ENCODE results near the gene SLC12A7.

SLC12A7 gene

DNA sequence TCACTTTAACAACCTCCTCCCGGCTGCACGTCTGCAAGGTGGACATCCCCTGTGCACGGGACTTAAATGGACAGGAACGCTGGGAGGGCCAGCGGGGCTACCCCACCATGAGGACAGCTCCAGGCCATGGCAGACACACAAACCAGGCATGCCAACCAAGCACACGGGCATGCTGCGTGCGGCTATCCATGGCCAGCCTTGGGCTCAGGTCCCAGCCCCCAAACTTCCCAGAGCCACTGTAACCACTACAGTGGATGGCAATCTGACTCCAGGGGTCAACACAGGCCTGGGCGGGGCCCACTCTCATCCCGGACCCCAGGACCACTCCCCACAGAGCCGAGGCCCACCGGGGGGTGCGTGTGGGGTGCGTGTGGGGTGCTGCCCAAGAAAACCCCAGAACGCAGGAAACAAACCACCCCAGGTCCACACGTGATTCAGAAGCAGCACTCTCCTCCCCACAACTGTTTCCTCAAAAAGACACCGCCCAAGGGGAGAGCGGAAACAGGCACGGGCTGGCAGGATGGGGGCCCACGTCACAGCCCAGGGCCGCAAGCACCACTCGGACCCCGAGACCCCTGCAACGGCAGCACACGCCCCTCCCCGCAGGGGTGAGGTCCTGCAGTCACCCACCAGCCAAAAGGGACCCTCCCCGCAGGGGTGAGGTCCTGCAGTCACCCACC, 7.4 kb downstream of the SLC12A7 start:
- H3K9me3 ChIP-seq (ENCODE audit: insufficient read depth, low read depth, low read length), result no peaks in the 10 kb centered on the region
- peaks cover 34% of the 10 kb centered on the region; the same call in 1 of the 2 replicates for H3K79me2 ChIP-seq (ENCODE audit: insufficient read depth, low read length)
- H3K4me3 ChIP-seq (ENCODE audit: low read length, poor library complexity, severe bottlenecking), result peak overlapping the region; percentile 66
- TF ChIP-seq, protein P1, sequence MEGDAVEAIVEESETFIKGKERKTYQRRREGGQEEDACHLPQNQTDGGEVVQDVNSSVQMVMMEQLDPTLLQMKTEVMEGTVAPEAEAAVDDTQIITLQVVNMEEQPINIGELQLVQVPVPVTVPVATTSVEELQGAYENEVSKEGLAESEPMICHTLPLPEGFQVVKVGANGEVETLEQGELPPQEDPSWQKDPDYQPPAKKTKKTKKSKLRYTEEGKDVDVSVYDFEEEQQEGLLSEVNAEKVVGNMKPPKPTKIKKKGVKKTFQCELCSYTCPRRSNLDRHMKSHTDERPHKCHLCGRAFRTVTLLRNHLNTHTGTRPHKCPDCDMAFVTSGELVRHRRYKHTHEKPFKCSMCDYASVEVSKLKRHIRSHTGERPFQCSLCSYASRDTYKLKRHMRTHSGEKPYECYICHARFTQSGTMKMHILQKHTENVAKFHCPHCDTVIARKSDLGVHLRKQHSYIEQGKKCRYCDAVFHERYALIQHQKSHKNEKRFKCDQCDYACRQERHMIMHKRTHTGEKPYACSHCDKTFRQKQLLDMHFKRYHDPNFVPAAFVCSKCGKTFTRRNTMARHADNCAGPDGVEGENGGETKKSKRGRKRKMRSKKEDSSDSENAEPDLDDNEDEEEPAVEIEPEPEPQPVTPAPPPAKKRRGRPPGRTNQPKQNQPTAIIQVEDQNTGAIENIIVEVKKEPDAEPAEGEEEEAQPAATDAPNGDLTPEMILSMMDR (conservative IDR thresholded peaks at IDR 0.05; ENCODE audit: low read length), result no peak
- TF ChIP-seq EZH2phosphoT487 (IDR thresholded peaks at IDR 0.05; ENCODE audit: borderline replicate concordance), result no peak
- H2AFZ ChIP-seq (ENCODE audit: low read length), result no peak overlapping the region
- no peaks in the 10 kb centered on the region for H3F3A ChIP-seq (ENCODE audit: low read depth)
- H4K20me1 ChIP-seq (ENCODE audit: insufficient read depth, low read length, poor library complexity, severe bottlenecking), result no peaks in the 10 kb centered on the region
- peaks cover 36% of the 10 kb centered on the region for H3K4me1 ChIP-seq (ENCODE audit: insufficient read depth, low read length, poor library complexity, severe bottlenecking)
- no peaks in the 10 kb centered on the region for H3K36me3 ChIP-seq (ENCODE audit: insufficient read depth, low read length)
- H3K4me2 ChIP-seq (ENCODE audit: low read depth, low read length, poor library complexity, severe bottlenecking), result peak overlapping the region; percentile 56
- no peaks in the 10 kb centered on the region for H3K9me2 ChIP-seq (replicated peaks; ENCODE audit: low read depth, low read length)
- H3K27me3 ChIP-seq (ENCODE audit: insufficient read depth, low read length, poor library complexity, severe bottlenecking), result no peaks in the 10 kb centered on the region
- H3K9ac ChIP-seq (ENCODE audit: low read depth, low read length, poor library complexity, severe bottlenecking), result peak overlapping the region; percentile 69

DNA sequence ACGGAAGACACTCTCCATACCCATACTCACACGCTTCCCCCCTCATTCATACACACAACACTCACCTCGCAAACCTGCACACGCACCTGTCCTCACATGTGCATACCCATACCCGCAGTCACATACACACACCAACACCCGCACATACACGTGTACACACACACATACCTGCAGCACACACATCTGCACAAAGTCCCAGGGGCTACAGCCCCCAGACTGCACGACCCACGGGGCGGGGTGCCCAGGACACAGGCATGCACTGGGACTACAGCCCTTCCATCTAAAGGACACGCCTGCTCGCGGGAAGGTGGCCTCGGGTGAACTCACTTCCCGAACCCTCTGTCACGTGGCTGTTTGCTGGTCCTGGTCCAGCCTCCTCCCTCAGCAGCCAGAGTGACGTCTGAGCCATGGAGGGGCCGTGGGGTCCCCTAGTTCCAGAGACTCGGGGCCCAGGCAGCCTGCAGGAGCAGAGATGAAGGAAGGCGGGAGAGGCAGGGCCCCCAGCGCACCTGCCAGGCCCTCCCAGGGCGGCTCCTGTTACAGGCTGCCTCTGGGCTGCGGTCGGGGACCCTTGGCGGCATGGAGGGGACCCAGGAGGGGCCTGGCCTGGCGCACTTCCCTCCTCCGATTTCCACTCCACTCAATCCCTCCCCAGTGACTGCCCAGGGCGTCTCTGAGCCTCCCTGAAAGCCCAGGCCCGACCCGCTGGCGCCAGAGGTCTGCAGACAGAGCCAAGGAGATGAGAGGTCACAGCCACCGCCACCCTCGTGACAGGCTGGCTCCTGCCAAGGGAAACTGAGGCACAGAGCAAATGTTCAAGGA, 8.1 kb downstream of the SLC12A7 start:
- peak overlapping the region; percentile 69 for H3K9ac ChIP-seq (ENCODE audit: low read depth, low read length, poor library complexity, severe bottlenecking)
- H3K4me1 ChIP-seq (ENCODE audit: insufficient read depth, low read length, poor library complexity, severe bottlenecking), result peaks cover 36% of the 10 kb centered on the region
- H3K79me2 ChIP-seq (ENCODE audit: insufficient read depth, low read length), result peaks cover 31% of the 10 kb centered on the region; the same call in 1 of the 2 replicates
- no peaks in the 10 kb centered on the region for H3K27me3 ChIP-seq (ENCODE audit: insufficient read depth, low read length, poor library complexity, severe bottlenecking)
- no peaks in the 10 kb centered on the region for H3K9me3 ChIP-seq (ENCODE audit: insufficient read depth, low read depth, low read length)
- no peak overlapping the region for H2AFZ ChIP-seq (ENCODE audit: low read length)
- H3K4me3 ChIP-seq (ENCODE audit: low read length, poor library complexity, severe bottlenecking), result peak overlapping the region; percentile 66
- TF ChIP-seq, protein P1 (conservative IDR thresholded peaks at IDR 0.05; ENCODE audit: low read length), result no peak
- no peak for TF ChIP-seq EZH2phosphoT487 (IDR thresholded peaks at IDR 0.05; ENCODE audit: borderline replicate concordance)
- no peaks in the 10 kb centered on the region for H3F3A ChIP-seq (ENCODE audit: low read depth)
- H3K36me3 ChIP-seq (ENCODE audit: insufficient read depth, low read length), result no peaks in the 10 kb centered on the region
- H4K20me1 ChIP-seq (ENCODE audit: insufficient read depth, low read length, poor library complexity, severe bottlenecking), result no peaks in the 10 kb centered on the region
- peak overlapping the region; percentile 56 for H3K4me2 ChIP-seq (ENCODE audit: low read depth, low read length, poor library complexity, severe bottlenecking)
- no peaks in the 10 kb centered on the region for H3K9me2 ChIP-seq (replicated peaks; ENCODE audit: low read depth, low read length)

DNA sequence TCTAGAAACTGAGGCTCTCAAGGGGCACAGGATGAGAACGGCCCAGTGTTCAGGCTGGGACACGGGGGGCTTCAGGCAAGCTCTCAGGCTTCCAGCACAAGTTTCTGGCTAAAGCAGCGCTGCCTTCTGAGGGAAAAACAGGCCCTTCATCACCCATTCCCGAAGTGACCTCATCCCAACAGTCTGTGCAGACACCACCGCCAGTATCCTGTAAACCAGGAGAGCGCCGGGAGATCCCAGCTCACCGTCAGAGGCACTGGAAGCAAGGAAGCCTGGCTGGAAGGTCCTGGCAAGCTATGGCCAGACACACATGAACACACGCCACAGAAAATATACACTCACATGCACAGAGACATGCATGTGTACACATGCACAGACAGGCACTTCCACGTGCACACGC, 8.8 kb downstream of the SLC12A7 start:
- Histone ChIP-seq H4K20me1 (ENCODE audit: insufficient read depth, low read length, poor library complexity, severe bottlenecking) (no peaks in the 10 kb centered on the region), H3K27me3 (ENCODE audit: insufficient read depth, low read length, poor library complexity, severe bottlenecking) (no peaks in the 10 kb centered on the region), H3F3A (ENCODE audit: low read depth) (no peaks in the 10 kb centered on the region), H3K9me2 (replicated peaks; ENCODE audit: low read depth, low read length) (no peaks in the 10 kb centered on the region), H3K4me2 (ENCODE audit: low read depth, low read length, poor library complexity, severe bottlenecking) (peak overlapping the region; percentile 56), H3K4me1 (ENCODE audit: insufficient read depth, low read length, poor library complexity, severe bottlenecking) (peaks cover 36% of the 10 kb centered on the region), H3K36me3 (ENCODE audit: insufficient read depth, low read length) (no peaks in the 10 kb centered on the region), H3K4me3 (ENCODE audit: low read length, poor library complexity, severe bottlenecking) (no peak overlapping the region), H3K79me2 (ENCODE audit: insufficient read depth, low read length) (peaks cover 25% of the 10 kb centered on the region; the same call in 1 of the 2 replicates), H3K9me3 (ENCODE audit: insufficient read depth, low read depth, low read length) (no peaks in the 10 kb centered on the region), H3K9ac (ENCODE audit: low read depth, low read length, poor library complexity, severe bottlenecking) (no peak overlapping the region), H2AFZ (ENCODE audit: low read length) (no peak overlapping the region)
- TF ChIP-seq, protein P1 (conservative IDR thresholded peaks at IDR 0.05; ENCODE audit: low read length), result no peak

All from Loucy (cell line).